Stromal cell of bone marrow (primary cell): Measurements from ENCODE around the gene FBXL5.
A peak's percentile ranks its signal among the peaks of the same experiment; 100 is the strongest.

ENCODE experiments used
- DNase-seq: peaks from one replicate; pipeline ENCODE4 v3.0.0-alpha.2; 2012; ENCODE audit warnings: low read depth

FBXL5 gene, protein sequence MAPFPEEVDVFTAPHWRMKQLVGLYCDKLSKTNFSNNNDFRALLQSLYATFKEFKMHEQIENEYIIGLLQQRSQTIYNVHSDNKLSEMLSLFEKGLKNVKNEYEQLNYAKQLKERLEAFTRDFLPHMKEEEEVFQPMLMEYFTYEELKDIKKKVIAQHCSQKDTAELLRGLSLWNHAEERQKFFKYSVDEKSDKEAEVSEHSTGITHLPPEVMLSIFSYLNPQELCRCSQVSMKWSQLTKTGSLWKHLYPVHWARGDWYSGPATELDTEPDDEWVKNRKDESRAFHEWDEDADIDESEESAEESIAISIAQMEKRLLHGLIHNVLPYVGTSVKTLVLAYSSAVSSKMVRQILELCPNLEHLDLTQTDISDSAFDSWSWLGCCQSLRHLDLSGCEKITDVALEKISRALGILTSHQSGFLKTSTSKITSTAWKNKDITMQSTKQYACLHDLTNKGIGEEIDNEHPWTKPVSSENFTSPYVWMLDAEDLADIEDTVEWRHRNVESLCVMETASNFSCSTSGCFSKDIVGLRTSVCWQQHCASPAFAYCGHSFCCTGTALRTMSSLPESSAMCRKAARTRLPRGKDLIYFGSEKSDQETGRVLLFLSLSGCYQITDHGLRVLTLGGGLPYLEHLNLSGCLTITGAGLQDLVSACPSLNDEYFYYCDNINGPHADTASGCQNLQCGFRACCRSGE

DNA sequence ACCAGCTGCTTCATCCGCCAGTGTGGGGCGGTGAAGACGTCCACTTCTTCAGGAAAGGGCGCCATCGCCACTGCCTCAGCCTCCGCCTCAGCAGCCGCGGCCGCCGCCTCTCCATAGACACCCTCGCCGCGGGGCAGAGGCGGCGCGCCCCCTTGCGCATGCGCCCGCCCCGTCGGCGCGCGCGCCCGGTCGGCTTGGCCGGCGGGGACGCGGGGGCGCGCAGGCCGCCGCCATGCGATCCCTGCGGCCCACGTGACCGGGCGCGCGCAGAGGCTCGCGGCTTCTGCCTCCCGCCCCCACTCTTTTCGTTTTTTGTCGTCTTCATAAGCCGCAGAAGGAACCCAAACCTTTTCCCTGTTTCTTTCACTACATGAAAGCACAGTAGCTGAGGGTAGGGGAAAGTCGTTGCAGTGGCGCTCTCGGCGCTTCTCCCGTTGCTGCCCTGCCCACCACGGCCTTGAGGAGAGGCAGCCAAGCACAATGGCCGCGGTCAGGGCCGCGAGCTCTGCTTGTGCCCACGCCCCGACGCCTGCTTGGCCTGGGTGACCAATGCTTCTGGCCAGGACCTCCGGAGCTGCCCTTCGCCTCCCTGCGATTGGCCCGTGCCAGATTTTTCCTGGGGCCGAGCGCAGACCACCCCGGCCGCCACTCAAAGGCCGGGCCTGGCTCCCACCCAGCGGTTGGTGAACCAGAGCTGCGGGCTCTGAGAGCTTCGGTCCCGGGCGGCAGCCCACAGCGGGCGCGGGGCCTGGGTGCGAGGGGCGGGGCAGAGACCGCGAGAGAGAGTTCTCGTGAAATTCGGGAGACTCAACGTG, at the start of gene FBXL5:
Gene FBXL5 (minus strand): TSS at position 135 of the 815 bp plus-strand sequence. CDS start 70 bp downstream, at position 65.
- peak; percentile 78 for DNase-seq

DNA sequence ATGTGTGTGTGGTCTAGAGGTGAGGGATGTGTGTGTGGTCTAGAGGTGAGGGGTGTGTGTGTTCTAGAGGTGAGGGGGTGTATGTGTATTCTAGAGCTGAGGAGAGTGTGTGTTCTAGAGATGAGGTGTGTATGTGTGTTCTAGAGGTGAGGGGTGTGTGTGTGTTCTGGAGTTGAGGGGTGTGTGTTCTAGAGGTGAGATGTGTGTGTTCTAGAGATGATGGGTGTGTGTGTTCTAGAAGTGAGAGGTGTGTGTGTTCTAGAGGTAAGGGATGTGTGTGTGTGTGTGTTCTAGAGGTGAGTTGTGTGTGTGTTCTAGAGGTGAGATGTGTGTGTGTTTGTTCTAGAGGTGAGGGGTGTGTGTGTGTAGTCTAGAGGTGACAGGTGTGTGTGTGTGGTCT, 49.0 kb upstream of the FBXL5 start:
- no peak for DNase-seq

DNA sequence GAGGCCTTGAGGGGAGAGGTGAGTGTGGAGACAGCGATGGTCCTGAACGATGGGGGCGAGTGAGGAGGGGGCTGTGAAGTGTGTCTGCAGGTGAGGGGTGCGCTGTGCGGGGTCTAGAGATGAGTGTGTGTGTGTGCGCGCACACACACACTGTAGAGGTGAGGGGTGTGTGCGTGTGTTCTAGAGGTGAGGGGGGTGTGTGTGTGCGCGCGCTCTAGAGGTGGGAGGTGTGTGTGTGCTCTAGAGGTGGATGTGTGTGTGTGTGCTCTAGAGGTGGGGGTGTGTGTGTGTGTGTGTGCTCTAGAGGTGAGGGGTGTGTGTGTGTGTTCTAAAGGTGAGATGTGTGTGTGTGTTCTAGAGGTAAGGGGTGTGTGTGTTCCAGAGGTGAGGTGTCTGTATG, 48.3 kb upstream of the FBXL5 start:
- DNase-seq, result no peak

DNA sequence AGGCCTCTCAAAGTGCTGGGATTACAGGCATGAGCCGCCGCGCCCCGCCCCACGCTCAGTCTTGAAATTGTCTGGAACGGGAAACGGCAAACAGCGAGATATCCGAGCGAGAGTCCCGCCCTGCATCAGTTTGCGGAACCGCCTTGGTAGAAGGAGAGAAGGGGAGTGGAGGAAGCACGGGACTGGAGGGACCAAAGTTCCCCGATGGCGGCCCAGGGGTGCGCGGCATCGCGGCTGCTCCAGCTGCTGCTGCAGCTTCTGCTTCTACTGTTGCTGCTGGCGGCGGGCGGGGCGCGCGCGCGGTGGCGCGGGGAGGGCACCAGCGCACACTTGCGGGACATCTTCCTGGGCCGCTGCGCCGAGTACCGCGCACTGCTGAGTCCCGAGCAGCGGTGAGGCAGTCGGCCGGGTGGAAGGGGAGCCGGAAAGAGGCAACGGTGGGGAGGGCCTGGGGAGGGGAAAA, 47.8 kb upstream of the FBXL5 start, which contains the start of gene BST1:
Gene BST1 (plus strand): TSS at position 125 of the 463 bp plus-strand sequence. CDS start 80 bp downstream, at position 205.
- no peak for DNase-seq

DNA sequence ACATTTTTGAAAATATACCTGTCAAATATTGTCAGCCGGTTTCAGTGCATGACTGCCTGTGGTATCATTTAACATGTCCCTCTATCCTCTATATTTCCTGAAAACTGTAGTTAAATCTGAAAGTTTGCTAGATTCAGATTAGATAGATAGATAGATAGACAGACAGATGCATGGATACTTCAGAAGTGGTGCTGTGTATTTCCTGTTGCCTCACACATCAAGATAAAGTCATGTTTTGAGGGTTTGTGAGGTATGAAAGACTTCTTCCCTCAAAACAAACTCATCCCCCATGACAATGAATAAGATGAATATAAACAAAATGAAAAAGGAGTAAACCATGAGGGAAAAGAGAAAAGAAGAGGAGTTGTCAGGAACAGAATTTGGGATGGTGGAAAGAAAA, 41.7 kb upstream of the FBXL5 start:
- DNase-seq, result no peak

DNA sequence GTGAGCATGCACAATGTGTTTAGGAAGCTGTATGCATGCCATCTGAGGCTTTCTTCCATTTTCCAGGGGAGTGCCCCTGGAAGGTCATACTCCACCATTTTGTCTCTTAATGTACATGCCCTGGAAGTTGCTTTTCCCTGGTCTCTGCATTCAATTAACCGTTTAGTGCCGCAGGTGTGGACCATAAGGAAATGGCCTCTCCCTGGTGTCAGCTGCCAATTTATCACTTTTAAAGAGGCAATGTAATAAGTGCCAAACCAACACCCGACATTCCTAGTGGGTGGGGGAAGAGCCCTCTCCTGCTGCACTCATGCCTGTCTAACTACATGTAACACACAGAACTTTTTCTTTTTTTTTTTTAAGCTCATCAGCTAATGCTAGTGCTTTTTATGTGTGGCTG, 40.6 kb upstream of the FBXL5 start:
- no peak for DNase-seq

DNA sequence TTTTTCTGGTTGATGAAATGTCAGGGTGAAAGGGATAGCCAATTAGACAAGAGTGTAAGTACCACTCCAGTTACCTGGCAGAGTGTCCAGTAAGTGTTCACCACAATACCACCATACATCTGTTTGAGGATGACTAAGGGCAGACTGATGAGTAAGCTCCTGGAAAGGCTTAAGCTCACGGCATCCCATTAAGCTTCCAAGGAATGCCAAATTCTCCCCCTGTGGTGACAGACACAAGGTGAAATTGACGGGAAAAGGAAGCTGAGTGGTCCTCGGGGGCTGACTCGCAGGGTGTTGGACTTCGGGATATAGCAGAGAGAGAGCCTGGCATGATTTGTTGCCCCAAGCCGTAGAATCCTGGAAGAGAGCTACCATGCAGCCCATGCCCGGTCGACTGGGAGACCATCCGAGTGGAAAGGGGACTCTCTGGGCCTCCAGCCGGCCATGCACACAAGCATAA, 40.1 kb upstream of the FBXL5 start:
- peak; percentile 76 for DNase-seq

DNA sequence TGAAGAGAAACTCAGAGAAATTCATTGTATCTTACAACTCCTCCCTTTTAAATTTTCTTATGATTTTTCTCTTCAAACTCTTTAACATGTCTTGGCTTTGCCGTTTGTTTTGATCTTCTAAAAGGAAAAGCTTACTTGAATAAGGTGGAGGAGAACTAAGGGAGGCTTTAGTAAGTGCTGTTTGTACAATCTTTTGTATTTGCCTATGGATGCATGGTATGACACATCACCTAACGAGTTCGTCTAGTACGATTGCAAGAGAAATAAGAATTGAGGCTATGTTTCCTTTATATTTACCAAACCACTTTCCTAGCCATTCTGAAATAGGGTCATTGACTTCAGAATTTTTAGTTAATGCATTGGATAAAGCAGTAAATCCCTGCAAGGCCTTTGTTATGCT, 39.3 kb upstream of the FBXL5 start:
- DNase-seq, result no peak

DNA sequence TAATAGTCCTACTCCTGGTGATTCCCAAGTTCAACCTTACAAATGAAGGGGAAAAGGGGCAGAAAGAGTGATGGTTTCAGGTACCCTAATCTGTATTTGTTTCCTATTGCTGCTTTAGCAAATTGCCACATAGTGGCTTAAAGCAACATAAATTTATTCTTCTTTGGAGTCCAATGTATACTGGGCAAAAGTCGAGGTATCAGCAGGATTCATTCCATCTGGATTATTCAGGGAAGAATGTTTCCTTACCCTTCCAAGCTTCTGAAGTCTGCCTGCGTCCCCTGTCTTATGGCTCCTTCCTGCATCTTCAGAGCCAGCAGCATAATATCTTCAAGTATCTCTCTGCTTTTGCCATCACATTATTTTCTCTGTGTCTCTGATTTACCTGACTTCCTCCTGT, 37.4 kb upstream of the FBXL5 start:
- no peak for DNase-seq

DNA sequence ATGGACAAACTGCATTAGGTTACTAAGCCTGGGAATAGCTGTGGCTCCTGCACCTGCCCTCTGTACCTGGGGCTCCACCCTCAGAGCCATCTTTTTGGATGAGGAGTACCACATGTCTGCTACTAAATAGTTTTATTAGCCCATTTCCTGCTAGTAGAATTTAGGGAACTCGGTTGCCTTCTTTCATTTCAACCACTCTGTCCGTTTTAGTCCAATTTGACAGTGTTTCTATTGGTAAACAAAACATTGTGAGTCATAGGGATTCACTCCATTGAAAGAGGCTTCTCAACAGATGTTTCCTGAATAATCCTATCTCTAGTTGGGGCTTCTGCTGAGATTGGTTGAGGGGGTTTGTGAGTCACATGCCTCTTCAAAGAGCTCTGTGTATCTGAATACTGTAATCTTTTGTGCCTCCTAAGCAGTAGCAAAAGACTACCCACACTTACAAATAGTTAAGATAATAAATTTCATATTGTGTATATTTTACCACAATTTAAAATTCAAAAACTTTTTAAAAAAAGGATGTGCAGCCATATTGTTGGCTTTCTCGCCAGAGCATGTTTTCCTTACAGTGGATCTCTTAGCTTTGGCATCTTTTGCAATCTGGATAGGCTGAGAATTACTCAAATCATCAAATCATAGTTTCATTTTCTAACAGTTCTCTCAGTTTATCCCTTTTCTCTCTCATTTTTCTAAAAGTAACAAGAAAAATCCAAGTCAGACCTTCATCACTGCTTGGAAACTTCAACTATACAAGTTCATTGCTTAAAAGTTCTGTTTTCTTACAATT, 36.4 kb upstream of the FBXL5 start:
- no peak for DNase-seq

DNA sequence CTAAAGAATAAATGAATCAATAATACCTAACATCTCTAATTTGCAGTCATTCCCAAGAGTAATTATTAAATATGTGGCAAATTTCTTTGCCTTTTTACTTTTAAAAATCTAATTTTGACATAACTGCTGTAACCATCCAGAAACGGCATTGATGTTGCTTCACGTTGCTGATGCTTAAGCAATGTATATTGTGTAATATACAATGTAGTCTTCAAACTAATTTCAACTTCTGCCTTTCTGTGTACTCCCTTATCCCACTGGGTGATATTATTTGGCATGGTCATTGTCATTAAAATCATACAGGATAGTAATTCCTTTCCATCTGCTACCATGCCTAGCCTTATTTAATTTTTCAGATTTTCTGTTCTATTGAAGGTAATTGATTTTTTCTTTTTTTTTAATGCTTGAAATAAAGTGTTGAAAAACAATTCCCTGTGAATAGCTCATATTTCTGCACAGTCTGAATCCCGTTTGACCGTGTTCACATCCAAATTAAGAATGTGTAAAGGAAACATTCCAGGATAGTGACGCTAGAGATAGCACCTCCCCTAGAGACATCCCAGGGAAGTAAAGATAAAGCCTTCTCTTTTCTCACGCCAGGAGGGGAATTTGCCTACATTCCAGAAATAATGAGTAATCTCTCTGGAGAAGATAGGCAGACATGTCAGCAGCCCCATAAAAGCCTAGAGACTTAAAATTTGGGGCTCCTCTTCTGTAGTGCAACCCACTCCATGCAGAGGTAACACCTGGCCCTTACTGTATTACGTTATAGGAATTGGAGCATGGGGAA, 35.1 kb upstream of the FBXL5 start:
- peak; percentile 49 for DNase-seq

DNA sequence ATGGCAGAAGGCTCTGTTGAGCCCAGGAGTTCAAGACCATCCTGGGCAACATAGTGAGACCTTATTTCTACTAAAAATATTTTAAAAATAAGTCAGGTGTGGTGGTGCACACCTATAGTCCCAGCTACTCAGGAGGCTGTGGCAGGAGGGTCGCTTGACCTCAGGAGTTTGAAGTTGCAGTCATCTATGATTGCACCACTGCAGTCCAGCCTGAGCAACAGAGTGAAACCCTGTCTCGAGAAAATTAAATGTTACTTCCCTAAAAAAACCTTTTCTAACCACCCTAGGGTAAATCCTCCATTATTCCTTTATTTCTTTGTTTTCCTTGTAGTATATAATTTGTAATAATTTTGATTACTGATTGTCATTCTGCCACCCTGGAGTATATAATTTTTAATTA, 34.4 kb upstream of the FBXL5 start:
- no peak for DNase-seq

DNA sequence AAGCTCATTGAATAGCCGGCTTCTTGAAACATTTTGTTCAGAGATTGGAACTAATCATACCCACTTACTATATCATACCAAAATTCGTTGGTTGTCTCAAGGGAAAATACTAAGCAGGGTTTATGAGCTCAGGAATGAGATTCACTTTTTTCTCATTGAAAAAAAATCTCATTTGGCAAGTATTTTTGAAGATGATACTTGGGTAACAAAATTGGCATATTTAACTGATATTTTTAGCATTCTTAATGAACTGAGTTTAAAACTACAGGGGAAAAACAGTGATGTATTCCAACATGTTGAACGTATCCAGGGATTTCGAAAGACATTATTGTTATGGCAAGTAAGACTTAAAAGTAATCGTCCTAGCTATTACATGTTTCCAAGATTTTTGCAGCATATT, 32.9 kb upstream of the FBXL5 start:
- DNase-seq, result no peak

DNA sequence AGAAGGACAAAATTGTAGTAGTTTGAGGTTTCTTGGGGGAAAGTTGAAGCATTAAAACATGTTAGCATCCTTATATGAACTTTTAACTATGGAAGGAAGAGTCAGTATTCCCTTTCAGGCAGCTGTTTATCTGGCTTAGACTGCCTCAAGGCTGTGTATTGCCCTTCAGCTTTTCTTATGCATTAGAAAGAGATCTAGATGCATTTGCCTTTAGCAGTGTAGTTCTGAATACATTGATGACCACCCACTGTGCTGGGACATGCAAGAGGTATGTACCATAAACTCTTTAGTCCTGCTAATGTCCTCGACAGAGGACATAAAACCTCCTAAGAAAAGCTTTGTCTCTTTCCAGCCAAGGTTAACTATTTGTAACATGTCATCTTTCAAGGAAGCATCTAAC, 29.3 kb upstream of the FBXL5 start:
- DNase-seq, result no peak

DNA sequence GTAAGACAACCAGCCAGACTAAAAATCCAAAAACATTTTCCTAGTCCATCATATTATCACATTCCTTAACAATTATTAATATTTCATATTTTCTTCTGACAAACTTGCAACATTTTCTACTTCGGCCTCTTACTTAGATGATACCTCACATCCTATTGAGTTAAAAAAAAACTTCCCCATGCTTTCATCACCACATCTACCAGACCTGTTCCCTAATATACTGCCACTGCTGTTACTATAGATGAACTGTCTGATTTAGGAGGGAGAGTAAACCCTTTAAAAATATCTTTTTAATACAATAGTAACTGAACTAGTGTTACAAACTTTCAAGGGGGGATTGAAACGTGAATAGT, 28.0 kb upstream of the FBXL5 start:
- no peak for DNase-seq

DNA sequence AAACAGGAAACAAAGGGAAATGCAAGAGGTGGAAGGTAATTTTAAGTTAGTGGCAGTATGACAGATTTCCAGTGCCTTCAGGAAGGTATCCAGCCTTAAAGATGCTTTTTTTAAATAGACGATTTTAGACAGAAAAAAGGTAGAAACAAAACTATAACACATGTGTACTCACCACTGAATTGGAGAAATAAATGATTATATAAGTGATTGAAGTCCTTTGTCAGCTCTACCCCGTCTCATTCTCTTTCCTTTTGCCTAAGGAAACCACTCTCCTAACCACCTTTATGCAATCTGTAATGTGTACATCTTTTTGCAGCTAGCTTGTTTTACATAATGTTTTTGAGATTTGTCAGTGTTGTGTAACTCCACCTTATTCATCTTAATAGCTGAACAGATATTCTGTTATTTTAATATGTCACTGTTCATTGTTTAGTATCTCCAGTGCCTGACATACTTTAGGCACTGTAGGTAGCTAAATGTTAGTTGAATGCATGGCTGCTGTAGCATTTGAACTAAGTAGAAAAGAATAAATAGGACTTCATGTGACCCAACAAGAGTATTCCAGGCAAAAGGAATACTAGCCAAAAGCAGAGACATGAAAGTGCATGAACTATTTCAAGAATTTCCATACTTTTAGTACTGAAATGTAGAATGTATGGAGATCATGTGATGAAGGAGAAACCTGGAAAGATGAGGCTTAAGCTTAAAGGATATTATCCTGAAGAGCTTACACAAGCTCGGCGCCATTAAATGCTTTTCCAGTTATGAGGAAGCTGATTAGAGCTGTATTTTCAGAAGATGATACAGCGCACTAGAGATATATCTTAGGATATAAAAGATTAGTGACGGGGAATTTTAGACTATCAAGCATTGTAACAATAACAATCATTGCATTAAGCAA, 27.3 kb upstream of the FBXL5 start:
- DNase-seq, result no peak

DNA sequence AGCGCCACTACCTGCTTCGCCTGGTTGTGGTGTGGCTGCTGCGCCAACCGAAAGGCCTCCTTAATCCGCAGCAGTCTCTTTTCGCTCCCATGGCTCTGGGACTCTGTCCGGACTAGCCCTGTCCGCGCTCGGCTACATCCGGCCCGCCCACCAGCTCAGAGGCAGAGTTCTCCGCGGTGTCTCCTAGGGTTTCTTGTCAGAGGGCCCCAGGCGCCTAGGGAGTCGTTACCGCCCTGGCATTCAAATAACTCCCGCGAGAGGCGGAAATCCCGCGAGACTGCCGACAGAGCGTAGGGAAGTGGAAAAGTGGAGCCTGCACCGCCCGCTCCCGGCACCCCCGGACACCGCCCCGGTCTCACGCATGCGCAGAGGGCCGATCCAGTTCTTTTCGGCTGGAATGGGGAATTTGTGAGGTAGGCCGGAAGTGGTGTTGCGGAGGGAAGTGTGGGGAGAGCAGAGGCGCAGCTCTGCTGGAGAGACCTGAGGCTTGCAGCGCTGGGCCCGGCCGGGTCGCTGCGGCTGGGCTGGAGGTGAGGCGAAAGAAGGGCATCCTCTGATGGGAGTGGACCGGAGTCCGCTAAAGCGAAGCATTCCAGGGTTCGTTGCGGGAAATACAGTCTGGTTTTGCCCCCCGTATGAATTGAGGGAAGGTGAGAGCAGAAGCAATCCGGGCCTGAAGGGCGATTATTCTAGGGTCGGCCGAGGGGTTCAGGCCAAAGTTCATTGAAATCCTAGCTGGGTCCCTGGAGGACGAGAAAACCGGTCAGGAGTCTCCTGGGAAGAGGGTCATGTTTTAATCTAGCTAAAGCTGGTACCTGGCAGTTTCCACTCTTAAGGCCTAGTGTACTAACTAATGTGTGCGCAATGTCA, 26.4 kb upstream of the FBXL5 start, which contains the start of gene FAM200B:
Gene FAM200B (plus strand): TSS at position 456 of the 870 bp plus-strand sequence. CDS start 5,151 bp downstream, outside the sequence.
- DNase-seq, result peak; percentile 95

DNA sequence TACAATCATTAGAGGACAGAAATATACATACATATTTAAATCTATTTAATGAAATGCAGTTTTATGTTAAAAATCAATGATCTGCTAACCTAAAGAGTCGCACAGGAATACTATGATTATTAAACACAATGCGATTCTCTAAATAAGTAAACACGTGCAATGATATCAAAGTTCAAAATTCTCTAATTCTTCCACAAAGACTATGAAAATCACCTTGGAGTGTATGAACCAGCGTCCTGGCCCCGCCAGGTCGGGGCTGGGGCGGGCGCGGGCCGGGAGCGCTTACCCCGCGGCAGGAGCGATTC, 25.9 kb upstream of the FBXL5 start:
- no peak for DNase-seq

DNA sequence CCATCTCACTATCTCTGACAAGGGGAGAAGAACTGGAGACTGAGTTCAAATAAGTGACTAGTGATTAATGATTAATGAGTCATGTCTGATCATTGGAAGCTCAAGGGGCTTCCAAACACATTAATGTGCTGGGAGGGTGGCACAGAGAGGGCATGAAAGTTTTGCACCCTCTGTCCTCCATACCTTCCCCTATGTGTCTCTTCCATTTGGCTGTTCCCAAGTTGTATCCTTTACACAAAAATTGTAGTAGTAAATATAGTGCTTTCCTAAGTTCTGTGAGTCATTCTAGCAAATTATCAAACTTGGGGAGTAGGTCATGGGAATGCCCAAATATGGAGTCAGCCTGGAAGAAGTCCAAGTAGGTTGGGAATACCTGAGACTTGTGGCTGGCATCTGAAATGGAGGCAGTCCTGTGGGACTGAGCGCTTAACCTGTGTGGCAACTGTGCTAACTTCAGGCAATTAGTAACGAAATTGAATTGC, 22.4 kb upstream of the FBXL5 start:
- no peak for DNase-seq
